Coronary artery (tissue), 2 donors: ENCODE measurements around the gene CMTM1.
"Not testable (repeated sequence)": the region's sequence is repeated elsewhere in the genome, so short reads cannot be mapped to it uniquely, and the experiment has no call there.

Experiments used
- DNase-seq: peaks from one replicate; pipeline ENCODE4 v3.0.0-alpha.2; 2017; ENCODE audit warnings: low spot score
- H3K27ac ChIP-seq, 2 donors: fragments of 200-600 bp; sonication (generic); one replicate each; pipeline ENCODE4 v1.5.1; 2016 to 2019
- H3K4me3 ChIP-seq: fragments of 200-600 bp; sonication (generic); 2 replicates; pipeline ENCODE4 v1.5.1; 2016; ENCODE audit warnings: mild to moderate bottlenecking, moderate library complexity
- TF ChIP-seq, protein P1 (sequence below): fragments of 200-600 bp; sonication (generic); IDR thresholded peaks from one replicate; pipeline ENCODE4 v1.5.1; 2019; ENCODE audit warnings: antibody characterized with exemption

Gene CMTM1

DNA sequence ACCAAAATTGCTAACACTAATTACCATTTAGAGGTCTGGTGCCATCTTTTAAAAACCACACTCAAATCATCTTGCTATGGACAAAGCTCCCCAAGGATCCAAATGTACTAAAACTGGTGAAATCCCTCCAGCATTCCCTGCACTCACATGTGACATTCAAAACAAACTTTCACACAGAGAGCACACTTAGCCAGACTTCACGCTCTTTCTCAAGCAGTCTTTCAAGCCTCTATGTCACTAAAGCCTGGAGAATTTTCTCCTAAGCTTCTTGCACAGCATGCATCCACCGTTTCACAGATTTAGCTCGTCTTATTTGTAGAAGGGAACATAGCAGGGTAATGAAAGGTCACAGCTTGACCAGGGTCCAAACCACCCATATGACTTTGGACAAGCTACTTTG, 57.5 kb downstream of the CMTM1 start:
- H3K27ac ChIP-seq: no peak overlapping the region
- no peak overlapping the region for H3K4me3 ChIP-seq
- no peak for DNase-seq
- TF ChIP-seq, protein P1, sequence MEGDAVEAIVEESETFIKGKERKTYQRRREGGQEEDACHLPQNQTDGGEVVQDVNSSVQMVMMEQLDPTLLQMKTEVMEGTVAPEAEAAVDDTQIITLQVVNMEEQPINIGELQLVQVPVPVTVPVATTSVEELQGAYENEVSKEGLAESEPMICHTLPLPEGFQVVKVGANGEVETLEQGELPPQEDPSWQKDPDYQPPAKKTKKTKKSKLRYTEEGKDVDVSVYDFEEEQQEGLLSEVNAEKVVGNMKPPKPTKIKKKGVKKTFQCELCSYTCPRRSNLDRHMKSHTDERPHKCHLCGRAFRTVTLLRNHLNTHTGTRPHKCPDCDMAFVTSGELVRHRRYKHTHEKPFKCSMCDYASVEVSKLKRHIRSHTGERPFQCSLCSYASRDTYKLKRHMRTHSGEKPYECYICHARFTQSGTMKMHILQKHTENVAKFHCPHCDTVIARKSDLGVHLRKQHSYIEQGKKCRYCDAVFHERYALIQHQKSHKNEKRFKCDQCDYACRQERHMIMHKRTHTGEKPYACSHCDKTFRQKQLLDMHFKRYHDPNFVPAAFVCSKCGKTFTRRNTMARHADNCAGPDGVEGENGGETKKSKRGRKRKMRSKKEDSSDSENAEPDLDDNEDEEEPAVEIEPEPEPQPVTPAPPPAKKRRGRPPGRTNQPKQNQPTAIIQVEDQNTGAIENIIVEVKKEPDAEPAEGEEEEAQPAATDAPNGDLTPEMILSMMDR: no peak

GRCh38 chr16:66627611-66628378, 61.6 kb downstream of the CMTM1 start:
- H3K27ac ChIP-seq, H3K4me3 ChIP-seq: not testable (repeated sequence)
- peak; percentile 21 for DNase-seq
